MCF 10A (cell line): ENCODE results near the gene ECSIT. TPM values are rescaled to one million over a fixed set of nuclear protein-coding genes. Genes with fewer than 3 reads are reported as not detected.

ENCODE experiments used
- BruUV-seq: library from RNA; stranded (reverse); fragments of 400-500 nt; replicated peaks from 2 replicates; lab custom pipeline; 2021; lab: Mats Ljungman, UMichigan
- CTCF ChIA-PET: fragments of 300-600 bp; sonication (Branson Sonifier 250); formaldehyde crosslinking; extraction: SDS; loops from one replicate; lab custom pipeline; 2021; ENCODE audit warnings: antibody characterized with exemption, inconsistent platforms; lab: Yijun Ruan, JAX
- POLR2A ChIA-PET: fragments of 300-600, 350-650 bp; sonication (Branson Sonifier 250); formaldehyde crosslinking; extraction: SDS; loops from one replicate; lab custom pipeline; 2020; ENCODE audit warnings: antibody characterized with exemption, inconsistent platforms; lab: Yijun Ruan, JAX
- DNase-seq: peaks from one replicate; pipeline ENCODE4 v3.0.0-alpha.2; 2018; ENCODE audit not compliant: unreplicated experiment
- H3K27ac Mint-ChIP-seq: one replicate; pipeline ENCODE4 v1.8.0; 2022; ENCODE audit warnings: mild to moderate bottlenecking, low read depth, mixed read lengths; ENCODE audit not compliant: unreplicated experiment
- H3K27me3 Mint-ChIP-seq: one replicate; pipeline ENCODE4 v1.8.0; 2022; ENCODE audit warnings: mixed read lengths; ENCODE audit not compliant: insufficient read depth, unreplicated experiment
- H3K36me3 Mint-ChIP-seq: one replicate; pipeline ENCODE4 v1.8.0; 2022; ENCODE audit warnings: mild to moderate bottlenecking, moderate library complexity, mixed read lengths; ENCODE audit not compliant: insufficient read depth, unreplicated experiment
- H3K4me1 Mint-ChIP-seq: one replicate; pipeline ENCODE4 v1.8.0; 2022; ENCODE audit warnings: mixed read lengths; ENCODE audit not compliant: insufficient read depth, unreplicated experiment
- H3K4me3 Mint-ChIP-seq: one replicate; pipeline ENCODE4 v1.8.0; 2022; ENCODE audit warnings: mild to moderate bottlenecking, moderate library complexity, mixed read lengths; ENCODE audit not compliant: unreplicated experiment
- H3K9me3 Mint-ChIP-seq: one replicate; pipeline ENCODE4 v1.8.0; 2022; ENCODE audit warnings: mixed read lengths; ENCODE audit not compliant: unreplicated experiment
- CTCF ChIP-seq: fragments of 200-600 bp; IDR thresholded peaks from one replicate; pipeline ENCODE4 v1.8.0; 2022; ENCODE audit warnings: antibody characterized with exemption, mild to moderate bottlenecking; ENCODE audit not compliant: unreplicated experiment
- intact Hi-C: fragments of 100-400 bp; cut with micrococcal nuclease; formaldehyde crosslinking; loops from 2 replicates; pipeline ENCODE4 v1.14.1; 2022
- total RNA-seq: library from RNA; stranded (reverse); gene quantifications from 2 replicates; pipeline ENCODE4 v1.2.3, GENCODE V29; 2022

ECSIT gene
- total RNA-seq, 1 experiment from 2014 or later, result 26.8 TPM

- Mint-ChIP-seq H3K9me3 (no peaks in the 10 kb centered on the region), H3K4me3 (peak overlapping the region; percentile 1), H3K36me3 (no peaks in the 10 kb centered on the region), H3K27me3 (no peaks in the 10 kb centered on the region), H3K4me1 (peaks cover 11% of the 10 kb centered on the region), H3K27ac (no peak overlapping the region)
- intact Hi-C loops, result loop anchor here (10.0 kb wide), 1 partner anchor 50 kb away; no protein-coding TSS in a partner anchor
- TF ChIP-seq CTCF, result no peak
- BruUV-seq, result no TSS peak
- POLR2A ChIA-PET, result no interaction called here
- CTCF ChIA-PET, result no interaction called here
- no peak for DNase-seq
Observed at GRCh38 chr19:11534538-11534937, 5.6 kb upstream of the ECSIT start.

GRCh38 chr19:11530432-11530831 is 1.5 kb upstream of the ECSIT start:
- BruUV-seq, result no TSS peak
- no peaks in the 10 kb centered on the region for H3K27me3 Mint-ChIP-seq
- POLR2A ChIA-PET, result interaction anchor here (0.6 to 2.4 kb wide), 3 partner anchors 29 to 80 kb away, joined by 3 to 9 read pairs (median 3); partner anchors contain the start of genes ELOF1 and ZNF627
- peaks cover 8% of the 10 kb centered on the region for H3K4me1 Mint-ChIP-seq
- peak; percentile 95 for DNase-seq
- no peak overlapping the region for H3K27ac Mint-ChIP-seq
- CTCF ChIA-PET, result interaction anchor here (0.6 kb wide), 2 partner anchors 50 to 235 kb away, joined by 3 to 4 read pairs; no protein-coding TSS in a partner anchor
- intact Hi-C loops, result loop anchor here (10.0 kb wide), 1 partner anchor 54 kb away; no protein-coding TSS in a partner anchor
- TF ChIP-seq CTCF, result no peak
- peaks cover 6% of the 10 kb centered on the region for H3K36me3 Mint-ChIP-seq
- no peaks in the 10 kb centered on the region for H3K9me3 Mint-ChIP-seq
- no peak overlapping the region for H3K4me3 Mint-ChIP-seq

- no peaks in the 10 kb centered on the region for H3K4me1 Mint-ChIP-seq
- no TSS peak for BruUV-seq
- TF ChIP-seq CTCF, result no peak
- no peak overlapping the region for H3K4me3 Mint-ChIP-seq
- no peaks in the 10 kb centered on the region for H3K9me3 Mint-ChIP-seq
- no peak overlapping the region for H3K27ac Mint-ChIP-seq
- peaks cover 36% of the 10 kb centered on the region for H3K36me3 Mint-ChIP-seq
- peak; percentile 28 for DNase-seq
- intact Hi-C loops, result no loop called here
- POLR2A ChIA-PET, result no interaction called here
- H3K27me3 Mint-ChIP-seq, result no peaks in the 10 kb centered on the region
- CTCF ChIA-PET, result interaction anchor here (0.7 kb wide), 1 partner anchor 104 kb away, joined by 4 read pairs; no protein-coding TSS in a partner anchor
Observed at GRCh38 chr19:11519138-11519537, 9.8 kb downstream of the ECSIT start.

- POLR2A ChIA-PET, result no interaction called here
- Mint-ChIP-seq H3K27ac (no peak overlapping the region), H3K36me3 (peaks cover 28% of the 10 kb centered on the region), H3K27me3 (no peaks in the 10 kb centered on the region), H3K9me3 (no peaks in the 10 kb centered on the region), H3K4me3 (no peak overlapping the region), H3K4me1 (no peaks in the 10 kb centered on the region)
- TF ChIP-seq CTCF, result no peak
- CTCF ChIA-PET, result interaction anchor here (0.7 kb wide), 1 partner anchor 409 kb away, joined by 3 read pairs; no protein-coding TSS in a partner anchor
- no TSS peak for BruUV-seq
- DNase-seq, result no peak
- intact Hi-C loops, result no loop called here
Observed at GRCh38 chr19:11513946-11514345, 15.0 kb downstream of the ECSIT start.
